Calu3 (cell line): ENCODE results near the gene TNKS2. TPM values are rescaled to one million over a fixed set of nuclear protein-coding genes. Genes with fewer than 3 reads are reported as not detected.

Experiments
- BruUV-seq: library from RNA; stranded (reverse); fragments of 400-500 nt; replicated peaks from 2 replicates; lab custom pipeline; 2021; lab: Mats Ljungman, UMichigan
- CTCF ChIA-PET: fragments of 300-600 bp; sonication (Branson Sonifier 250); formaldehyde crosslinking; loops from one replicate; lab custom pipeline; 2022; ENCODE audit warnings: antibody characterized with exemption; lab: Charles Lee
- DNase-seq: peaks from one replicate; pipeline ENCODE4 v3.0.0; 2022
- H3K27ac Mint-ChIP-seq: one replicate; pipeline ENCODE4 v1.8.0; 2022; ENCODE audit warnings: mixed read lengths; ENCODE audit not compliant: unreplicated experiment
- H3K27me3 Mint-ChIP-seq: one replicate; pipeline ENCODE4 v1.8.0; 2022; ENCODE audit warnings: mixed read lengths; ENCODE audit not compliant: unreplicated experiment
- H3K36me3 Mint-ChIP-seq: one replicate; pipeline ENCODE4 v1.8.0; 2022; ENCODE audit warnings: mild to moderate bottlenecking, moderate library complexity, mixed read lengths; ENCODE audit not compliant: insufficient read depth, unreplicated experiment
- H3K4me1 Mint-ChIP-seq: one replicate; pipeline ENCODE4 v1.8.0; 2022; ENCODE audit warnings: mild to moderate bottlenecking, low read depth, mixed read lengths; ENCODE audit not compliant: unreplicated experiment
- H3K4me3 Mint-ChIP-seq: one replicate; pipeline ENCODE4 v1.8.0; 2022; ENCODE audit warnings: mild to moderate bottlenecking, low read depth, moderate library complexity, mixed read lengths; ENCODE audit not compliant: unreplicated experiment
- H3K9me3 Mint-ChIP-seq: one replicate; pipeline ENCODE4 v1.8.0; 2022; ENCODE audit warnings: low read depth, mixed read lengths; ENCODE audit not compliant: unreplicated experiment
- intact Hi-C: fragments of 100-400 bp; cut with micrococcal nuclease; formaldehyde crosslinking; loops from one replicate; pipeline ENCODE4 v1.10.0; 2022; ENCODE audit not compliant: unreplicated experiment
- total RNA-seq: library from RNA; stranded (reverse); gene quantifications from 2 replicates; pipeline ENCODE4 v1.2.3, GENCODE V29; 2022
- TF ChIP-seq, protein P1 (sequence below): fragments of 200-600 bp; IDR thresholded peaks from one replicate; pipeline ENCODE4 v1.8.0; 2022; ENCODE audit warnings: antibody characterized with exemption; ENCODE audit not compliant: unreplicated experiment

TNKS2 gene
- total RNA-seq, 1 experiment from 2014 or later = 24.6 TPM

DNA sequence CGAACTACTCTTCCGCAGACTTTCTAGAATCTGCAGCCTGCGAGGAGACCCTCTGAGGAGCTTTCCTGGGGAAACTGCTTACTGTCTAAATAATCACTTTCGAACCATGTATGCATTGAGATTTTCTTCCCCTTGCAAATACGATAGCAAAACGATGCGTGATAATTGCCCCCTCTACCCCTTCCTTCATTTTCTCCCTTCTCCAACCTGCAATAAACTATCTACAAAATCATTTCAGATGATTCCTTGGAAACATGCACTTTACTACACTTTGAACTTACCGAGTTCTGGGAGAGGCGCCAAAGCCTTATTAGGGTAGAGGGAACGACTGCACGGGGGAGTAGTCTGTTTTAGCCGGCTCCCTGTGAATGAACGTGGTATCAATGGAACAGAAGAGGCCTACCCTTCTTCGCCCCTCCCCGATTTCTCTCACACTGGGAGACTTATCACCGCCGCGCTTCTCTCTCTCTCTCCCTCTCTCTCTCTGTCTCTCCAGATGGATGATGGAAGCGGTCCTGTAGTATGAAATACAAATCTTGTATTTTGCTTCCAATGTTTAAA lies 111.0 kb downstream of the TNKS2 start, which contains the start of gene FGFBP3:
FGFBP3 (minus strand) TSS at position 370 of the 561 bp plus-strand sequence. CDS start 517 bp downstream, outside the sequence.
- H3K4me1 Mint-ChIP-seq = peaks cover 20% of the 10 kb centered on the region
- no peak within 1 kb of the TSS for H3K27ac Mint-ChIP-seq
- peak within 1 kb of the TSS; percentile 79 for H3K4me3 Mint-ChIP-seq
- TF ChIP-seq, protein P1, sequence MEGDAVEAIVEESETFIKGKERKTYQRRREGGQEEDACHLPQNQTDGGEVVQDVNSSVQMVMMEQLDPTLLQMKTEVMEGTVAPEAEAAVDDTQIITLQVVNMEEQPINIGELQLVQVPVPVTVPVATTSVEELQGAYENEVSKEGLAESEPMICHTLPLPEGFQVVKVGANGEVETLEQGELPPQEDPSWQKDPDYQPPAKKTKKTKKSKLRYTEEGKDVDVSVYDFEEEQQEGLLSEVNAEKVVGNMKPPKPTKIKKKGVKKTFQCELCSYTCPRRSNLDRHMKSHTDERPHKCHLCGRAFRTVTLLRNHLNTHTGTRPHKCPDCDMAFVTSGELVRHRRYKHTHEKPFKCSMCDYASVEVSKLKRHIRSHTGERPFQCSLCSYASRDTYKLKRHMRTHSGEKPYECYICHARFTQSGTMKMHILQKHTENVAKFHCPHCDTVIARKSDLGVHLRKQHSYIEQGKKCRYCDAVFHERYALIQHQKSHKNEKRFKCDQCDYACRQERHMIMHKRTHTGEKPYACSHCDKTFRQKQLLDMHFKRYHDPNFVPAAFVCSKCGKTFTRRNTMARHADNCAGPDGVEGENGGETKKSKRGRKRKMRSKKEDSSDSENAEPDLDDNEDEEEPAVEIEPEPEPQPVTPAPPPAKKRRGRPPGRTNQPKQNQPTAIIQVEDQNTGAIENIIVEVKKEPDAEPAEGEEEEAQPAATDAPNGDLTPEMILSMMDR = no peak
- CTCF ChIA-PET = interaction anchor here (1.3 kb wide), 1 partner anchor 15 kb away, joined by 3 read pairs; the partner anchor contains the start of gene BTAF1
- H3K27me3 Mint-ChIP-seq = peaks cover 11% of the 10 kb centered on the region
- intact Hi-C loops = no loop called here
- no TSS peak for BruUV-seq
- H3K36me3 Mint-ChIP-seq = peaks cover 18% of the 10 kb centered on the region
- DNase-seq = no peak
- no peaks in the 10 kb centered on the region for H3K9me3 Mint-ChIP-seq

DNA sequence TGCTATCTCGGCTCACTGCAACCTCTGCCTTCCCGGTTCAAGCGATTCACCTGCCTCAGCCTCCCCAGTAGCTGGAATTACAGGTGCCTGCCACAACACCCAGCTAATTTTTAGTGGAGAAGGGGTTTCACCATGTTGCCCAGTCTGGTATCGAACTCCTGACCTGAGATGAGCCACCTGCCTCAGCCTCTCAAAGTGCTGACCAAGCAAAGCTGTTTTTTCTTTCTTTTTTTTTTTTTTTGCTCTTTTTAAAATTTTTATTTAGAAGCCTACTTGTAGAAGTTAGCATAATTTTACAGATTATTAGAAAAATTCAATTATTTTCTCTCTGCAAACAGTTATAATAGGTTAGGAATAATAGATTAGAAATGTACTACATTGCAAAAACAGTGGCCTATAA lies 112.2 kb downstream of the TNKS2 start:
- H3K4me1 Mint-ChIP-seq = peaks cover 20% of the 10 kb centered on the region
- H3K9me3 Mint-ChIP-seq = no peaks in the 10 kb centered on the region
- H3K4me3 Mint-ChIP-seq = no peak overlapping the region
- CTCF ChIA-PET = no interaction called here
- TF ChIP-seq, protein P1 = no peak
- H3K36me3 Mint-ChIP-seq = peaks cover 18% of the 10 kb centered on the region
- DNase-seq = no peak
- intact Hi-C loops = loop anchor here (5.0 kb wide), 4 partner anchors 53 to 523 kb away; no protein-coding TSS in a partner anchor
- BruUV-seq = no TSS peak
- peaks cover 11% of the 10 kb centered on the region for H3K27me3 Mint-ChIP-seq
- no peak overlapping the region for H3K27ac Mint-ChIP-seq

Other genes starting within 250 kb of the TNKS2 start
- gene PPP1R3C, start 165.4 kb upstream of the TNKS2 start, total RNA-seq = 5.5 and 7.8 TPM in 2 replicates
- 1.9 and 2.1 TPM in 2 replicates for gene FGFBP3, start 111.1 kb downstream of the TNKS2 start, total RNA-seq
- 29.2 and 30.7 TPM in 2 replicates for gene BTAF1, start 125.3 kb downstream of the TNKS2 start, total RNA-seq